HEK293 (cell line): ENCODE measurements around the gene OR7A17.

Experiments
- CTCF ChIP-seq: fragments of 450-650 bp; formaldehyde crosslinking; IDR thresholded peaks from 2 replicates; pipeline ENCODE4 v1.5.1; 2016; ENCODE audit warnings: missing biosample characterization, missing genetic modification characterization
- PRDM4 ChIP-seq: fragments of 450-650 bp; formaldehyde crosslinking; IDR thresholded peaks from 2 replicates; pipeline ENCODE4 v1.5.1; 2017; ENCODE audit warnings: missing biosample characterization, missing genetic modification characterization
- ZNF133 ChIP-seq: fragments of 450-650 bp; formaldehyde crosslinking; IDR thresholded peaks from 2 replicates; pipeline ENCODE4 v1.5.1; 2016; ENCODE audit warnings: missing biosample characterization, missing genetic modification characterization
- ZSCAN23 ChIP-seq: fragments of 450-650 bp; formaldehyde crosslinking; IDR thresholded peaks from 2 replicates; pipeline ENCODE4 v1.5.1; 2016; ENCODE audit warnings: missing biosample characterization, missing genetic modification characterization
- TF ChIP-seq, protein P1 (sequence below): sonication (generic); formaldehyde crosslinking; IDR thresholded peaks from 2 replicates; pipeline ENCODE4 v1.8.1; 2022; ENCODE audit warnings: mild to moderate bottlenecking, moderate library complexity, missing genetic modification reagents

GRCh38 chr19:14848822-14849221, 37.1 kb downstream of the OR7A17 start, which contains the start of gene OR7A10:
- TF ChIP-seq PRDM4 (tag by site-specific recombination) (no peak), ZSCAN23 (tag by site-specific recombination) (no peak), ZNF133 (tag by site-specific recombination) (no peak), CTCF (no peak)
- TF ChIP-seq, protein P1, sequence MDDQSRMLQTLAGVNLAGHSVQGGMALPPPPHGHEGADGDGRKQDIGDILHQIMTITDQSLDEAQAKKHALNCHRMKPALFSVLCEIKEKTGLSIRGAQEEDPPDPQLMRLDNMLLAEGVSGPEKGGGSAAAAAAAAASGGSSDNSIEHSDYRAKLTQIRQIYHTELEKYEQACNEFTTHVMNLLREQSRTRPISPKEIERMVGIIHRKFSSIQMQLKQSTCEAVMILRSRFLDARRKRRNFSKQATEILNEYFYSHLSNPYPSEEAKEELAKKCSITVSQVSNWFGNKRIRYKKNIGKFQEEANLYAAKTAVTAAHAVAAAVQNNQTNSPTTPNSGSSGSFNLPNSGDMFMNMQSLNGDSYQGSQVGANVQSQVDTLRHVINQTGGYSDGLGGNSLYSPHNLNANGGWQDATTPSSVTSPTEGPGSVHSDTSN (CRISPR knock-in tag), result no peak
